Kidney (tissue), 14 donors: Measurements from ENCODE around the gene IFI27L1. TPM values are rescaled to one million over a fixed set of nuclear protein-coding genes. Genes with fewer than 3 reads are reported as not detected.

Source experiments
- DNase-seq, 5 donors: peaks; one replicate each; pipeline ENCODE4 v3.0.0-alpha.2; 2013 to 2020
- FAIRE-seq: peaks from 2 replicates; lab custom pipeline; 2012; peaks lifted over from hg19 to GRCh38; lab: Jason Lieb, UNC
- H3K27ac ChIP-seq, 2 donors: one replicate each; pipeline ENCODE4 v1.7.0; 2013; ENCODE audit warnings: low read depth in 2 of 2, low read length in 2 of 2, inconsistent platforms in 1 of 2
- H3K27me3 ChIP-seq: one replicate; pipeline ENCODE4 v1.7.1; 2013; ENCODE audit warnings: low read length, inconsistent platforms; ENCODE audit not compliant: control insufficient read depth, insufficient read depth
- H3K36me3 ChIP-seq, 3 donors: one replicate each; pipeline versions ENCODE4 v1.7.0 to v1.7.1; 2013; ENCODE audit warnings: low read length in 3 of 3, control low read depth in 1 of 3, inconsistent platforms in 1 of 3; ENCODE audit not compliant: insufficient read depth in 3 of 3, control insufficient read depth in 2 of 3
- H3K4me1 ChIP-seq, 3 donors: one replicate each; pipeline versions ENCODE4 v1.7.0 to v1.7.1; 2013; ENCODE audit warnings: low read length in 3 of 3, inconsistent platforms in 1 of 3, low read depth in 1 of 3; ENCODE audit not compliant: control insufficient read depth in 2 of 3, insufficient read depth in 2 of 3
- H3K4me3 ChIP-seq, 3 donors: one replicate each; pipeline versions ENCODE4 v1.7.0 to v1.8.1; 2013; ENCODE audit warnings: low read length in 3 of 3, control low read depth in 1 of 3, inconsistent platforms in 1 of 3
- H3K9ac ChIP-seq, 3 donors: one replicate each; pipeline versions ENCODE4 v1.7.0 to v1.7.1; 2013; ENCODE audit warnings: low read length in 3 of 3, control low read depth in 1 of 3, inconsistent platforms in 1 of 3
- H3K9me3 ChIP-seq, 3 donors: one replicate each; pipeline versions ENCODE4 v1.7.0 to v1.7.1; 2013; ENCODE audit warnings: low read length in 3 of 3, control low read depth in 1 of 3, inconsistent platforms in 1 of 3; ENCODE audit not compliant: control insufficient read depth in 2 of 3, insufficient read depth in 1 of 3
- CTCF ChIP-seq: IDR thresholded peaks from 3 replicates; pipeline ENCODE4 v1.5.1; 2012; ENCODE audit warnings: mild to moderate bottlenecking, moderate library complexity, borderline replicate concordance; ENCODE audit not compliant: insufficient read depth; ENCODE audit errors: extremely low read depth
- intact Hi-C: fragments of 100-400 bp; cut with DNase I; formaldehyde crosslinking; loops from one replicate; pipeline ENCODE4 v1.11.1; 2022
- polyA plus RNA-seq: library from polyadenylated mRNA; stranded (reverse); fragments of 350-450 nt; fragmentation: Illumina TruSeq; extraction: RNeasy Lipid Tissue Mini Kit (QIAGEN cat#74804); gene quantifications from one replicate; pipeline ENCODE4 v1.2.3, GENCODE V29; 2014; ENCODE audit warnings: low read depth, low replicate concordance; ENCODE audit not compliant: insufficient read depth
- total RNA-seq: library from RNA; stranded (reverse); fragmentation: NEBNext Ultra II Directional; extraction: Animal tissue kit (Norgen Biotek cat#: 25700); gene quantifications from one replicate; pipeline ENCODE4 v1.2.1, GENCODE V29; 2021
- donor health status: control.
- donor health status: control.
- donor health status: control.
- donor health status: control.
- donor health status: control.
- donor health status: DM: yes; HTN: yes; CAD: no.
- donor health status: Normal renal cell carcinoma (clear cell type).

The IFI27L1 gene
- total and polyA plus RNA-seq, 2 donors from 2014 or later = 22.5 to 30.6 TPM

- FAIRE-seq (no peak), DNase-seq (peak in 1 of 5 donors; percentile 30)
- Histone ChIP-seq H3K9me3 (peaks cover 0 to 12% (median 0%) of the 10 kb centered on the region in 3 donors), H3K4me3 (no peak overlapping the region), H3K27ac (no peak overlapping the region), H3K9ac (no peak overlapping the region), H3K4me1 (peaks cover 0 to 3% (median 0%) of the 10 kb centered on the region in 3 donors), H3K36me3 (no peaks in the 10 kb centered on the region), H3K27me3 (no peaks in the 10 kb centered on the region)
- no peak for TF ChIP-seq CTCF
- intact Hi-C loops = no loop called here
Measured at GRCh38 chr14:94115631-94116030, 34.5 kb downstream of the IFI27L1 start.

- no peaks in the 10 kb centered on the region for H3K27me3 ChIP-seq
- no peak overlapping the region for H3K27ac ChIP-seq
- TF ChIP-seq CTCF = no peak
- H3K4me3 ChIP-seq = no peak overlapping the region
- H3K4me1 ChIP-seq = peaks cover 0 to 3% (median 0%) of the 10 kb centered on the region in 3 donors
- peak in 1 of 5 donors; percentile 2 for DNase-seq
- no peaks in the 10 kb centered on the region for H3K36me3 ChIP-seq
- peaks cover 0 to 13% (median 0%) of the 10 kb centered on the region in 3 donors for H3K9me3 ChIP-seq
- intact Hi-C loops = no loop called here
- FAIRE-seq = no peak
- H3K9ac ChIP-seq = no peak overlapping the region
Measured at GRCh38 chr14:94116701-94117100, 35.6 kb downstream of the IFI27L1 start.

GRCh38 chr14:94117856-94118255, 36.7 kb downstream of the IFI27L1 start:
- Histone ChIP-seq H3K4me1 (peaks cover 0 to 3% (median 0%) of the 10 kb centered on the region in 3 donors), H3K9ac (no peak overlapping the region), H3K9me3 (peaks cover 0 to 13% (median 0%) of the 10 kb centered on the region in 3 donors), H3K4me3 (no peak overlapping the region), H3K36me3 (no peaks in the 10 kb centered on the region), H3K27me3 (no peaks in the 10 kb centered on the region), H3K27ac (no peak overlapping the region)
- intact Hi-C loops = no loop called here
- DNase-seq = peak in 1 of 5 donors; percentile 17
- FAIRE-seq = no peak
- TF ChIP-seq CTCF = no peak

GRCh38 chr14:94119071-94119470, 38.0 kb downstream of the IFI27L1 start:
- TF ChIP-seq CTCF = no peak
- Histone ChIP-seq H3K9me3 (peaks cover 0 to 13% (median 0%) of the 10 kb centered on the region in 3 donors), H3K27ac (no peak overlapping the region), H3K27me3 (no peaks in the 10 kb centered on the region), H3K36me3 (no peaks in the 10 kb centered on the region), H3K4me1 (peaks cover 0 to 3% (median 0%) of the 10 kb centered on the region in 3 donors), H3K9ac (no peak overlapping the region), H3K4me3 (no peak overlapping the region)
- FAIRE-seq (no peak), DNase-seq (peak in 1 of 5 donors; percentile 3)
- intact Hi-C loops = no loop called here
